MM.1S (cell line): ENCODE measurements around the gene CREB5.

Experiments used
- EZH2 ChIP-seq: fragments of 300-600 bp; sonication (generic); optimal IDR thresholded peaks from 2 replicates; pipeline ENCODE3; 2017; ENCODE audit warnings: low read depth, mild to moderate bottlenecking, antibody characterized with exemption, low read length, mixed read lengths
- EZH2phosphoT487 ChIP-seq: fragments of 300-600 bp; sonication (generic); IDR thresholded peaks from 2 replicates; pipeline ENCODE4 v1.6.1; 2018; ENCODE audit warnings: antibody characterized with exemption, low read length
- TF ChIP-seq, protein P1 (sequence below): fragments of 300-600 bp; sonication (generic); IDR thresholded peaks from 2 replicates; pipeline ENCODE4 v1.5.1; 2016; ENCODE audit warnings: antibody characterized with exemption, low read length, mixed read lengths

DNA sequence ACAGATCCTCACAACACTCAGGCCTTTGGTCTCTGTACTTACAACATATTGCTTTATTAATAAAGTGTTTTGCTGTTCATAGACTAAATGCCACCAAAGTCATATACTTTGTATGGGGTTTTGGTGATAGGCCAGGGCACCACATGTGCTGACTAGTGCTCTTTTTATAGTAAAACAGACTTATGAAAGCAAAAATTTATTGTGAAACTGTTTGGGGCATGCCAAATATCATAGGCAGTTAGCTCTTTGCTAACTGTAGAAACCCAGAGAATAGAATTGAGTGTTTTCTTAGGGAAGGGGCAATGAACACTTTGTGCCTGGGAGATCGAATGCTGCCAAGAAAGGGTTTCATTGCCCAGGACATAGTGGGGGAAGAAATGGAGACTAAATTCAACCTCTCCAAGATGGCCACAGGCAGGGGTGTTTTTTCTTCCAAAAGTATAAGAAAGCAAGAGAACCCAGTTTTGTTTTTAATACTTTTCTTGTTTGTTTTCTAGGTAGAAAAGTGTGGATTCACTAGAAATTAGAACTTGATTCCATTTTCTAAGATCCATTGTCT, 403.1 kb downstream of the CREB5 start:
- TF ChIP-seq EZH2 (no peak), EZH2phosphoT487 (no peak)
- TF ChIP-seq, protein P1, sequence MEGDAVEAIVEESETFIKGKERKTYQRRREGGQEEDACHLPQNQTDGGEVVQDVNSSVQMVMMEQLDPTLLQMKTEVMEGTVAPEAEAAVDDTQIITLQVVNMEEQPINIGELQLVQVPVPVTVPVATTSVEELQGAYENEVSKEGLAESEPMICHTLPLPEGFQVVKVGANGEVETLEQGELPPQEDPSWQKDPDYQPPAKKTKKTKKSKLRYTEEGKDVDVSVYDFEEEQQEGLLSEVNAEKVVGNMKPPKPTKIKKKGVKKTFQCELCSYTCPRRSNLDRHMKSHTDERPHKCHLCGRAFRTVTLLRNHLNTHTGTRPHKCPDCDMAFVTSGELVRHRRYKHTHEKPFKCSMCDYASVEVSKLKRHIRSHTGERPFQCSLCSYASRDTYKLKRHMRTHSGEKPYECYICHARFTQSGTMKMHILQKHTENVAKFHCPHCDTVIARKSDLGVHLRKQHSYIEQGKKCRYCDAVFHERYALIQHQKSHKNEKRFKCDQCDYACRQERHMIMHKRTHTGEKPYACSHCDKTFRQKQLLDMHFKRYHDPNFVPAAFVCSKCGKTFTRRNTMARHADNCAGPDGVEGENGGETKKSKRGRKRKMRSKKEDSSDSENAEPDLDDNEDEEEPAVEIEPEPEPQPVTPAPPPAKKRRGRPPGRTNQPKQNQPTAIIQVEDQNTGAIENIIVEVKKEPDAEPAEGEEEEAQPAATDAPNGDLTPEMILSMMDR: no peak
